Common myeloid progenitor, CD34-positive (primary cell): ENCODE results near the gene PTGER2.

Experiments used
- CTCF ChIA-PET: fragments of 350-600 bp; sonication (Branson Sonifier 250); formaldehyde crosslinking; loops from one replicate; lab custom pipeline; 2021; ENCODE audit warnings: antibody characterized with exemption; lab: Charles Lee
- POLR2A ChIA-PET: fragments of 350-600 bp; sonication (Branson Sonifier 250); formaldehyde crosslinking; loops from one replicate; lab custom pipeline; 2021; ENCODE audit warnings: antibody characterized with exemption; lab: Charles Lee
- DNase-seq, 3 donors: peaks; one replicate each; pipeline versions ENCODE4 v3.0.0 to v3.0.0-alpha.2; 2013
- H3K27ac ChIP-seq, 2 experiments: 1 replicate in 1 of 2; 2 replicates in 1 of 2; pipeline ENCODE4 v1.7.0; 2013; ENCODE audit warnings: inconsistent platforms in 2 of 2, low read length in 2 of 2, mild to moderate bottlenecking in 2 of 2, low read depth in 1 of 2, moderate library complexity in 1 of 2; ENCODE audit not compliant: severe bottlenecking in 2 of 2, insufficient read depth in 1 of 2, poor library complexity in 1 of 2
- H3K27me3 ChIP-seq, 5 experiments: replicated peaks in 2 of 5; 1 replicate in 3 of 5; 2 replicates in 2 of 5; pipeline versions ENCODE4 v1.6.1 to v1.7.0; 2013; ENCODE audit warnings: low read length in 4 of 5, mild to moderate bottlenecking in 2 of 5, moderate library complexity in 2 of 5, inconsistent platforms in 1 of 5; ENCODE audit not compliant: insufficient read depth in 5 of 5, control insufficient read depth in 4 of 5
- H3K36me3 ChIP-seq, 4 experiments: 1 replicate in 2 of 4; 2 replicates in 2 of 4; pipeline versions ENCODE4 v1.6.1 to v1.7.0; 2013; ENCODE audit warnings: low read length in 3 of 4, control low read depth in 1 of 4, mild to moderate bottlenecking in 1 of 4; ENCODE audit not compliant: control insufficient read depth in 4 of 4, insufficient read depth in 4 of 4
- H3K4me1 ChIP-seq, 4 experiments: 1 replicate in 3 of 4; 2 replicates in 1 of 4; pipeline versions ENCODE4 v1.6.1 to v1.7.1; 2013; ENCODE audit warnings: low read length in 3 of 4, mild to moderate bottlenecking in 3 of 4, control low read depth in 1 of 4, inconsistent platforms in 1 of 4, moderate library complexity in 1 of 4; ENCODE audit not compliant: control insufficient read depth in 4 of 4, insufficient read depth in 4 of 4; ENCODE audit errors: control extremely low read depth in 1 of 4
- H3K4me3 ChIP-seq, 7 experiments: 1 replicate in 4 of 7; 2 replicates in 3 of 7; pipeline versions ENCODE4 v1.5.1 to v1.7.0; 2013; ENCODE audit warnings: mild to moderate bottlenecking in 7 of 7, low read length in 6 of 7, moderate library complexity in 6 of 7, inconsistent platforms in 2 of 7, low read depth in 2 of 7, control low read depth in 1 of 7; ENCODE audit not compliant: insufficient read depth in 4 of 7, control insufficient read depth in 1 of 7; ENCODE audit errors: extremely low read depth in 1 of 7
- H3K9me3 ChIP-seq, 5 experiments: 1 replicate in 4 of 5; 2 replicates in 1 of 5; pipeline versions ENCODE4 v1.6.1 to v1.7.1; 2013; ENCODE audit warnings: low read length in 4 of 5, mild to moderate bottlenecking in 2 of 5, inconsistent platforms in 1 of 5, low read depth in 1 of 5, moderate library complexity in 1 of 5; ENCODE audit not compliant: control insufficient read depth in 4 of 5, insufficient read depth in 2 of 5; ENCODE audit errors: control extremely low read depth in 1 of 5
- WGBS: methylation state at CpG from one replicate; pipeline ENCODE4 v1.1.5; 2013; ENCODE audit not compliant: insufficient coverage; 5-methylcytosine and 5-hydroxymethylcytosine counted together

PTGER2 gene

GRCh38 chr14:52365071-52365470, 51.0 kb downstream of the PTGER2 start:
- CTCF ChIA-PET, result interaction anchor here (1.2 kb wide), 1 partner anchor 507 kb away, joined by 3 read pairs; no protein-coding TSS in a partner anchor
- no peaks in the 10 kb centered on the region for H3K9me3 ChIP-seq
- no peak overlapping the region for H3K4me3 ChIP-seq
- POLR2A ChIA-PET, result no interaction called here
- H3K27me3 ChIP-seq, result peaks cover 2 to 47% (median 10%) of the 10 kb centered on the region in 5 experiments
- WGBS, result 80% methylated on average over 1 of the region's 1 CpG
- H3K36me3 ChIP-seq, result no peaks in the 10 kb centered on the region
- H3K4me1 ChIP-seq, result peaks cover 0 to 2% (median 0%) of the 10 kb centered on the region in 4 experiments
- H3K27ac ChIP-seq, result no peak overlapping the region
- no peak for DNase-seq

- ChIA-PET CTCF (no interaction called here), POLR2A (no interaction called here)
- 100% methylated on average over 1 of the region's 3 CpGs for WGBS
- H3K4me1 ChIP-seq, result peaks cover 0 to 5% (median 0%) of the 10 kb centered on the region in 4 experiments
- no peak overlapping the region for H3K4me3 ChIP-seq
- DNase-seq, result no peak
- H3K9me3 ChIP-seq, result no peaks in the 10 kb centered on the region
- no peaks in the 10 kb centered on the region for H3K36me3 ChIP-seq
- H3K27me3 ChIP-seq, result peaks cover 2 to 38% (median 4%) of the 10 kb centered on the region in 5 experiments
- no peak overlapping the region for H3K27ac ChIP-seq
These were observed 52.7 kb downstream of the PTGER2 start for GRCh38 chr14:52366796-52367315.

- no peaks in the 10 kb centered on the region for H3K36me3 ChIP-seq
- peaks cover 0 to 3% (median 0%) of the 10 kb centered on the region in 5 experiments for H3K9me3 ChIP-seq
- H3K27me3 ChIP-seq, result peaks cover 0 to 29% (median 2%) of the 10 kb centered on the region in 5 experiments
- no peak overlapping the region for H3K27ac ChIP-seq
- no peak for DNase-seq
- peaks cover 0 to 5% (median 0%) of the 10 kb centered on the region in 4 experiments for H3K4me1 ChIP-seq
- ChIA-PET POLR2A (no interaction called here), CTCF (no interaction called here)
- no peak overlapping the region for H3K4me3 ChIP-seq
- WGBS, result 100% methylated on average over 3 of the region's 3 CpGs
These were observed 55.2 kb downstream of the PTGER2 start for GRCh38 chr14:52369305-52369801.

GRCh38 chr14:52370406-52370935, 56.4 kb downstream of the PTGER2 start:
- POLR2A ChIA-PET, result no interaction called here
- CTCF ChIA-PET, result no interaction called here
- H3K4me1 ChIP-seq, result peaks cover 0 to 5% (median 0%) of the 10 kb centered on the region in 4 experiments

GRCh38 chr14:52377940-52378339, 63.8 kb downstream of the PTGER2 start:
- 94% methylated on average over 2 of the region's 3 CpGs for WGBS
- H3K36me3 ChIP-seq, result no peaks in the 10 kb centered on the region
- peaks cover 0 to 3% (median 0%) of the 10 kb centered on the region in 5 experiments for H3K9me3 ChIP-seq
- ChIA-PET CTCF (interaction anchor here (1.0 to 1.3 kb wide), 2 partner anchors 26 to 28 kb away, joined by 3 read pairs; no protein-coding TSS in a partner anchor), POLR2A (no interaction called here)
- H3K27ac ChIP-seq, result no peak overlapping the region
- H3K27me3 ChIP-seq, result no peaks in the 10 kb centered on the region
- no peak for DNase-seq
- no peaks in the 10 kb centered on the region for H3K4me1 ChIP-seq
- no peak overlapping the region for H3K4me3 ChIP-seq

More at GRCh38 chr14:52370406-52370935, 56.4 kb downstream of the PTGER2 start:
- no peak for DNase-seq
- H3K36me3 ChIP-seq, result no peaks in the 10 kb centered on the region
- no peak overlapping the region for H3K4me3 ChIP-seq
- 100% methylated on average over 2 of the region's 4 CpGs for WGBS
- peaks cover 0 to 25% (median 2%) of the 10 kb centered on the region in 5 experiments for H3K27me3 ChIP-seq
- no peak overlapping the region for H3K27ac ChIP-seq
- peaks cover 0 to 3% (median 0%) of the 10 kb centered on the region in 5 experiments for H3K9me3 ChIP-seq
